Astrocyte of the spinal cord (primary cell): ENCODE results near the gene PARS2.

Source experiments
- DNase-seq: peaks from one replicate; pipeline ENCODE4 v3.0.0; 2011; ENCODE audit warnings: low read depth, low spot score
- H3K4me3 ChIP-seq: 2 replicates; pipeline ENCODE4 v1.5.1; 2011; ENCODE audit warnings: low read depth, mild to moderate bottlenecking, low read length, moderate library complexity
- in situ Hi-C: cut with HindIII; loops from 2 replicates; pipeline ENCODE4 v1.10.0; 2017; ENCODE audit warnings: low sequenced_read_pairs
- TF ChIP-seq, protein P1 (sequence below): IDR thresholded peaks from 2 replicates; pipeline ENCODE4 v1.5.1; 2012; ENCODE audit warnings: low read depth, mild to moderate bottlenecking, low read length, inconsistent platforms

Gene PARS2

DNA sequence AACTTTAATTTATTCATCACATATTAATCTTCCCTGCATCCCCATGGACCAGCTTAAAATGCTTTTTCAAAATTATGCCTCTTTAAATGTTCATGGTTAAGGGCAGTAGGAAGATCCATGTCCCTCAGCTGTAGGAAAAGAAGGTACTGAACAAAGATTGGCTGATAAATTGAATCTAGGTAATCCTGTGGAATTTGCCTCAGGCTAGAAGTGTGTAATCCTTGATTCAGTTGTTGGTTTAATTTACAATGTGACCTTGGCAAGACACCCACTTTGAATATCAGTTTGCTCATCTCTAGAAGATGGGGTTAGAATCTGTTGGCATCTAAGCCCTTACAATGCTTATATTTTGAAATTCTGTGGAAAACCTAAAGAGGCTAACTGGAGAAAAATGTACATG lies 42.6 kb downstream of the PARS2 start:
- DNase-seq = no peak
- in situ Hi-C loops = no loop called here
- TF ChIP-seq, protein P1, sequence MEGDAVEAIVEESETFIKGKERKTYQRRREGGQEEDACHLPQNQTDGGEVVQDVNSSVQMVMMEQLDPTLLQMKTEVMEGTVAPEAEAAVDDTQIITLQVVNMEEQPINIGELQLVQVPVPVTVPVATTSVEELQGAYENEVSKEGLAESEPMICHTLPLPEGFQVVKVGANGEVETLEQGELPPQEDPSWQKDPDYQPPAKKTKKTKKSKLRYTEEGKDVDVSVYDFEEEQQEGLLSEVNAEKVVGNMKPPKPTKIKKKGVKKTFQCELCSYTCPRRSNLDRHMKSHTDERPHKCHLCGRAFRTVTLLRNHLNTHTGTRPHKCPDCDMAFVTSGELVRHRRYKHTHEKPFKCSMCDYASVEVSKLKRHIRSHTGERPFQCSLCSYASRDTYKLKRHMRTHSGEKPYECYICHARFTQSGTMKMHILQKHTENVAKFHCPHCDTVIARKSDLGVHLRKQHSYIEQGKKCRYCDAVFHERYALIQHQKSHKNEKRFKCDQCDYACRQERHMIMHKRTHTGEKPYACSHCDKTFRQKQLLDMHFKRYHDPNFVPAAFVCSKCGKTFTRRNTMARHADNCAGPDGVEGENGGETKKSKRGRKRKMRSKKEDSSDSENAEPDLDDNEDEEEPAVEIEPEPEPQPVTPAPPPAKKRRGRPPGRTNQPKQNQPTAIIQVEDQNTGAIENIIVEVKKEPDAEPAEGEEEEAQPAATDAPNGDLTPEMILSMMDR = no peak
- H3K4me3 ChIP-seq = no peak overlapping the region

DNA sequence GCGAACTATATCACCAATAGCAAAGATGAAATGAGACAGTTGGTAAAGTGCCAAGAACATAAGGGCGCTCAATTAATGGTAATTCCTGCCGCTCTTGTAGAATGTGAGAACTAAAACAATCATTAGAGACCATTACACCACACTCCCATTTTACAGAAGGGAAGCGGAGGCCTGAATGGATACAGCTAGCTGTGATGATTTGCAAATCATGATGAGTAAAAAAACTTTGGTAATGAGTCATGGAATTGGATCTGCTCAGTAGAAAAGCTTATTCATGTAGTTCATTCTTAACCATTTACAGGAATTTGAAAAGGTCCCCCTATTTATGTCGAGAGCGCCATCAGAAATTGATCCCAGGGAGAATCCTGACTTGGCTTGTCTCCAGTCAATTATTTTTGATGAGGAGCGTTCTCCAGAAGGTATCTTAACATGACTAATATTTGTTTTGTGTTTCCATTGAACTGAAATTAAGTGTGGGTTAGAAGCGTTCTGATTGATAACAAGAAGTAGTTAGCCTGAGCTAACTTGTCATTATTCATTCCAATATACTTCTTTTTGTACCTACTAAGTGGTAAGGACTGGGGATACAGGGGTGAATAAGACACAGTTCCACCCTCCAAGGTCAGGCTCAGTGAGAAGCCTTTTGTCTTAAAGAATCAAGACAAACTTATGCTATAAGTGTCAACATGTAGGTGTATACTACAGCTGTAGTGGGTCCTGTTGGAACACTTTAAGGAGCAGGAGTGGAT lies 47.9 kb downstream of the PARS2 start:
- in situ Hi-C loops = no loop called here
- DNase-seq = peak; percentile 69
- H3K4me3 ChIP-seq = peak overlapping the region; percentile 95
- TF ChIP-seq, protein P1 = no peak

DNA sequence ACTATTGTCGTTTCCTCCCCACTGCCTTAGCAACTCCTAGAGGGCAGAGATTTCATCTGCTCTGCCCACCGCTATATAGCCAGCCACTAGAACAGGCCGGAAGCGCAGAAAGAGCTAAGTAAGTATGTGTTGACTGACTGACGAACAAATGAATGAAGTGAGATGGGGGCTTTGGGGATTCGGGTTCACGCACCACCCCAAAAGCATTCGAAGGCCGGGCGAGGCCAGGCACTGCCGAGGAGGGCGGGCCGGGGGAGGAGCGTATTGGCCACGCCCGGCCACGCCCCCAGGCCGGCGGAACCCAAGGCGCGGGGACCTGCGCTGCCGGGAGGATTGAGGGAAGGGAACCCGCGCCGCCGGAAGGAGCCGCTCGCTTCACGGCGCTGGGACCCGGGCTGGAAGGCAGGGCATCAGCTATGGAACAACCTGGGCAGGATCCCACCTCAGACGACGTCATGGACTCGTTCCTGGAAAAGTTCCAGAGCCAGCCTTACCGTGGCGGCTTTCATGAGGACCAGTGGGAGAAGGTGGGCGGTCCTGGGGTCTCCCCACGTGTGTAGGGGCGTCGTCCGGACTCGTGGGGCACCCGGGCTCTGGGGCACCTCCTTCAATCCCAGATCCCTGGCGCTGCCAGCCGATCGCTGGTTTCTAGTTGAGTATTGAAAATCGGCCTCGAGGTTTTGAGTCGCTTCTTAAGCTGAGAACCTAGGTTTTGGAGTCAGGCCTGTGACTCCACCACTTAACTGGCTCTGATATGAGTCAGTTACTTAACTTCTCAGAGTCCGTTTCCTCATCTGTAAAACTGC lies 48.6 kb downstream of the PARS2 start, which contains the start of gene TTC4:
TSS of gene TTC4 (plus strand) at position 369 of the 806 bp plus-strand sequence. CDS start at position 417, 48 bp downstream.
- H3K4me3 ChIP-seq = peak within 1 kb of the TSS; percentile 95
- TF ChIP-seq, protein P1 = no peak
- DNase-seq = peak; percentile 83
- in situ Hi-C loops = no loop called here

DNA sequence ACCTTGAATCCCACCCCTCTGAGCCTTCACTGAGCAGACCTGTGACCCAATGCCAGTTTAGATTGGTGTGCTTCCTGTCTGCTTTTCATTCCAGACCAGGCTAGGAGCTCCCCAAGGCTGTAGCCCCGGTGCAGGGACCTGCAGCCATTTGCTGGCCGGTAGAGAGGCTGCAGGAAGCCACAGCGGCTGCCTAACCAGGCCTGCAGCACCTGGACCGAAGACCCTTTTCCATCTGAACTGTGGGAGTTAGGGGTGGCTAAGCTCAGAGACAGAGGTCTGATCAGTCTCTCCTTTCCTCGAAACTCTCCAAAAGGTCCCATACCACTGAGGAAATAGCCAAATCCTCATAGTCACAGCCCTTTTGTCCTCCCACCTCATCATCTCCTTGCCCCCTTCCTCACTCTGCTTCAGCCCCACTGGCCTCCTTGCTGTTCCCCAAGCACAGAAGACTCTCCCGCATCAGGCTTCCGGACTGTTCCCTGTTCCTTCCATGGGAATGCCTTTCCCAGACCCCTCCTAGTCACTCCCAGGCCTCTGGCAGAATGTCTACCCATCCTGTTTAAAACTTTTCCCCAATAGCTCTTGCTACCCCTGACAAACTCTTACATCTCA lies 49.3 kb downstream of the PARS2 start:
- H3K4me3 ChIP-seq = peak overlapping the region; percentile 95
- in situ Hi-C loops = no loop called here
- no peak for DNase-seq
- TF ChIP-seq, protein P1 = no peak

DNA sequence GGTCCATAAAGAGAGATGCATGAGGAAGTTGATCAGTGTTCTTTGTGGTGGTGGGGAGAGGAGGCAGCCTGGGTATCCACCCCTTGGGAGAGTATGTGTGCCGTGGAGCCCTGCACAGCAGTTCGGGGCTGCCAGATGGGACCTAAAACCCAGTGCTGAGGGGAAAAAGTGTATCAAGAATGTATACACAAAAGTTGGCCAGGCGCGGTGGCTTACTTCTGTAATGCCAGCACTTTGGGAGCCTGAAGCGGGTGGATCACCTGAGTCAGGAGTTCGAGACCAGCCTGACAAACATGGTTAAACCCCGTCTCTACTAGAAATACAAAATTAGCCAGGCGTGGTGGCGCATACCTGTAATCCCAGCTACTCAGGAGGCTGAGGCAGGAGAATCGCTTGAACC lies 52.8 kb downstream of the PARS2 start:
- TF ChIP-seq, protein P1 = no peak
- H3K4me3 ChIP-seq = no peak overlapping the region
- no peak for DNase-seq
- in situ Hi-C loops = no loop called here

DNA sequence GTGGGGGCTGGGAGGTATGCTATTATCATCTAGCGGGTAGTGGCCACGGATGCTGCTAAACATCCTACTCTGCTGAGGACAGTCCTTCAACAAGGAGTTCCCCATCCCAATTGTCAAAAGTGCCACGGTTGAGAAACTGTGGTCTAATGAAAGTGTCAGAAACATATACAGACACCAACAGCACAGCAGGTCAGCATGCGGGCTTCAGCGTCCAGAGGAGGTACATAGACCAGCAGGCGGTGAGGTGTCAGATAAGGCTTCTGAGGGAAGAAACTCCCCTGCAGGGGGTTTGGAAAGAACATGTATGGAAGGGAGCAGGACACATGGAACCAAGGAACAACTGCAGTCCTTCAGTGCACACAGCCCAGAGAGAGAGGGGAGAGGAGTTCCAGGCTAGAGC lies 53.5 kb downstream of the PARS2 start:
- no peak for DNase-seq
- in situ Hi-C loops = no loop called here
- TF ChIP-seq, protein P1 = no peak
- no peak overlapping the region for H3K4me3 ChIP-seq
